ENCODE measurements around the gene FPR1.

The FPR1 gene

GRCh38 chr19:51771376-51772130 lies 19.9 kb upstream of the FPR1 start:
- Histone ChIP-seq H3K27ac (ENCODE audit: low read depth, low read length) (no peak overlapping the region), H3K79me2 (ENCODE audit: insufficient read depth, low read length) (no peaks in the 10 kb centered on the region), H3K27me3 (ENCODE audit: low read length) (no peaks in the 10 kb centered on the region)

GRCh38 chr19:51766461-51766860 lies 14.8 kb upstream of the FPR1 start:
- Histone ChIP-seq H3F3A (ENCODE audit: insufficient read depth) (no peaks in the 10 kb centered on the region), H3K36me3 (ENCODE audit: low read length) (no peaks in the 10 kb centered on the region), H3K9me2 (replicated peaks; ENCODE audit: insufficient read depth, low read length) (no peaks in the 10 kb centered on the region), H2AFZ (ENCODE audit: low read depth, low read length, severe bottlenecking) (no peak overlapping the region), H3K9ac (ENCODE audit: low read length) (no peak overlapping the region), H3K4me3 (ENCODE audit: insufficient read depth, low read length, poor library complexity, severe bottlenecking) (no peak overlapping the region), H3K27ac (ENCODE audit: low read depth, low read length) (no peak overlapping the region), H3K9me3 (ENCODE audit: insufficient read depth, low read length) (no peaks in the 10 kb centered on the region), H3K27me3 (ENCODE audit: low read length) (no peaks in the 10 kb centered on the region), H3K79me2 (ENCODE audit: insufficient read depth, low read length) (no peaks in the 10 kb centered on the region), H4K20me1 (ENCODE audit: low read depth, low read length) (no peaks in the 10 kb centered on the region), H3K4me2 (ENCODE audit: low read depth, low read length, poor library complexity, severe bottlenecking) (no peak overlapping the region)
- TF ChIP-seq CTCF (IDR thresholded peaks at IDR 0.05; ENCODE audit: insufficient read depth, low read length, poor library complexity, severe bottlenecking), result no peak
- TF ChIP-seq EZH2phosphoT487 (conservative IDR thresholded peaks at IDR 0.05; ENCODE audit: low read length), result no peak

More at GRCh38 chr19:51771376-51772130, 19.9 kb upstream of the FPR1 start:
- no peaks in the 10 kb centered on the region for H3F3A ChIP-seq (ENCODE audit: insufficient read depth)
- no peak overlapping the region for H3K4me3 ChIP-seq (ENCODE audit: insufficient read depth, low read length, poor library complexity, severe bottlenecking)
- H3K9me2 ChIP-seq (replicated peaks; ENCODE audit: insufficient read depth, low read length), result no peaks in the 10 kb centered on the region
- H3K9me3 ChIP-seq (ENCODE audit: insufficient read depth, low read length), result no peaks in the 10 kb centered on the region
- no peak overlapping the region for H3K9ac ChIP-seq (ENCODE audit: low read length)
- no peaks in the 10 kb centered on the region for H4K20me1 ChIP-seq (ENCODE audit: low read depth, low read length)
- H3K4me2 ChIP-seq (ENCODE audit: low read depth, low read length, poor library complexity, severe bottlenecking), result no peak overlapping the region
- H3K36me3 ChIP-seq (ENCODE audit: low read length), result no peaks in the 10 kb centered on the region
- H2AFZ ChIP-seq (ENCODE audit: low read depth, low read length, severe bottlenecking), result no peak overlapping the region
- TF ChIP-seq EZH2phosphoT487 (conservative IDR thresholded peaks at IDR 0.05; ENCODE audit: low read length) (no peak), CTCF (IDR thresholded peaks at IDR 0.05; ENCODE audit: insufficient read depth, low read length, poor library complexity, severe bottlenecking) (no peak)

GRCh38 chr19:51765086-51765485 lies 13.4 kb upstream of the FPR1 start:
- H3K4me2 ChIP-seq (ENCODE audit: low read depth, low read length, poor library complexity, severe bottlenecking), result no peak overlapping the region
- no peaks in the 10 kb centered on the region for H3K27me3 ChIP-seq (ENCODE audit: low read length)
- no peaks in the 10 kb centered on the region for H3K79me2 ChIP-seq (ENCODE audit: insufficient read depth, low read length)
- H3K4me3 ChIP-seq (ENCODE audit: insufficient read depth, low read length, poor library complexity, severe bottlenecking), result no peak overlapping the region
- H3F3A ChIP-seq (ENCODE audit: insufficient read depth), result no peaks in the 10 kb centered on the region
- no peak overlapping the region for H3K27ac ChIP-seq (ENCODE audit: low read depth, low read length)
- H3K36me3 ChIP-seq (ENCODE audit: low read length), result no peaks in the 10 kb centered on the region
- H3K9me3 ChIP-seq (ENCODE audit: insufficient read depth, low read length), result no peaks in the 10 kb centered on the region
- H3K9me2 ChIP-seq (replicated peaks; ENCODE audit: insufficient read depth, low read length), result no peaks in the 10 kb centered on the region
- no peak overlapping the region for H3K9ac ChIP-seq (ENCODE audit: low read length)
- no peak overlapping the region for H2AFZ ChIP-seq (ENCODE audit: low read depth, low read length, severe bottlenecking)
- no peaks in the 10 kb centered on the region for H4K20me1 ChIP-seq (ENCODE audit: low read depth, low read length)
- no peak for TF ChIP-seq EZH2phosphoT487 (conservative IDR thresholded peaks at IDR 0.05; ENCODE audit: low read length)
- no peak for TF ChIP-seq CTCF (IDR thresholded peaks at IDR 0.05; ENCODE audit: insufficient read depth, low read length, poor library complexity, severe bottlenecking)
